Ascending aorta (tissue), 2 donors: ENCODE data around the gene ZIC4. TPM values are rescaled to one million over a fixed set of nuclear protein-coding genes. Genes with fewer than 3 reads are reported as not detected.

ENCODE experiments used
- DNase-seq, 2 donors: peaks; one replicate each; pipeline ENCODE4 v3.0.0-alpha.2; 2019; ENCODE audit warnings: low spot score in 2 of 2
- H3K27ac ChIP-seq, 2 donors: fragments of 200-600 bp; sonication (generic); one replicate each; pipeline ENCODE4 v1.5.1; 2016 to 2017; ENCODE audit warnings: mild to moderate bottlenecking in 1 of 2
- H3K27me3 ChIP-seq: fragments of 200-600 bp; sonication (generic); one replicate; pipeline ENCODE4 v1.5.1; 2017
- H3K36me3 ChIP-seq, 2 donors: fragments of 200-600 bp; sonication (generic); one replicate each; pipeline ENCODE4 v1.5.1; 2016
- H3K4me1 ChIP-seq, 2 donors: fragments of 200-600 bp; sonication (generic); one replicate each; pipeline ENCODE4 v1.5.1; 2016 to 2017; ENCODE audit warnings: mild to moderate bottlenecking in 1 of 2
- H3K4me3 ChIP-seq, 2 donors: fragments of 200-600 bp; sonication (generic); one replicate each; pipeline ENCODE4 v1.5.1; 2016 to 2017; ENCODE audit warnings: mild to moderate bottlenecking in 1 of 2
- H3K9me3 ChIP-seq, 2 donors: fragments of 200-600 bp; sonication (generic); one replicate each; pipeline ENCODE4 v1.5.1; 2016
- CTCF ChIP-seq, 3 experiments: fragments of 200-600 bp in 2 of 3; fragments of 450-650 bp in 1 of 3; sonication (generic) in 2 of 3; IDR thresholded peaks; one replicate each; pipeline ENCODE4 v1.5.1; 2016 to 2019; ENCODE audit warnings: antibody characterized with exemption in 3 of 3, mild to moderate bottlenecking in 1 of 3, moderate library complexity in 1 of 3
- intact Hi-C: fragments of 100-400 bp; cut with DNase I; formaldehyde crosslinking; loops from one replicate; pipeline ENCODE4 v1.15.1; 2023
- total RNA-seq: library from RNA; depleted of rRNA; stranded (reverse); fragments of >200 nt; gene quantifications from one replicate; pipeline ENCODE4 v1.1.0, GENCODE V29; 2016

The ZIC4 gene
- total RNA-seq, 1 donor from 2014 or later = not detected

- Histone ChIP-seq H3K27ac (no peak overlapping the region), H3K4me3 (peak overlapping the region; percentile 35 to 52), H3K27me3 (peaks cover 67% of the 10 kb centered on the region), H3K9me3 (peaks cover 0 to 4% of the 10 kb centered on the region in 2 donors), H3K4me1 (peaks cover 9% of the 10 kb centered on the region in 2 donors), H3K36me3 (no peaks in the 10 kb centered on the region)
- intact Hi-C loops = no loop called here
- no peak for DNase-seq
- no peak for TF ChIP-seq CTCF (IDR thresholded peaks at IDR 0.05)
Measured at GRCh38 chr3:147410116-147410525, 3.8 kb upstream of the ZIC4 start.

GRCh38 chr3:147409143-147410115, 3.1 kb upstream of the ZIC4 start, which contains the start of gene ZIC1:
Gene ZIC1 (plus strand): TSS chr3:147409365. CDS start chr3:147410113, 748 bp downstream.
- intact Hi-C loops = no loop called here
- Histone ChIP-seq H3K27ac (no peak within 1 kb of the TSS), H3K27me3 (peaks cover 62% of the 10 kb centered on the region), H3K4me3 (peak within 1 kb of the TSS; percentile 35 to 52), H3K9me3 (peaks cover 0 to 4% of the 10 kb centered on the region in 2 donors), H3K4me1 (peaks cover 9% of the 10 kb centered on the region in 2 donors), H3K36me3 (no peaks in the 10 kb centered on the region)
- no peak for DNase-seq
- no peak for TF ChIP-seq CTCF (IDR thresholded peaks at IDR 0.05)

GRCh38 chr3:147408188-147409100, 2.1 kb upstream of the ZIC4 start:
- TF ChIP-seq CTCF (IDR thresholded peaks at IDR 0.05) = no peak
- Histone ChIP-seq H3K27ac (no peak overlapping the region), H3K36me3 (no peaks in the 10 kb centered on the region), H3K9me3 (peaks cover 0 to 4% of the 10 kb centered on the region in 2 donors), H3K27me3 (peaks cover 59% of the 10 kb centered on the region), H3K4me3 (no peak overlapping the region), H3K4me1 (peaks cover 9% of the 10 kb centered on the region in 2 donors)
- intact Hi-C loops = no loop called here
- no peak for DNase-seq

- intact Hi-C loops = no loop called here
- peaks cover 0 to 4% of the 10 kb centered on the region in 2 donors for H3K9me3 ChIP-seq
- no peaks in the 10 kb centered on the region for H3K36me3 ChIP-seq
- H3K27me3 ChIP-seq = peaks cover 54% of the 10 kb centered on the region
- no peak for TF ChIP-seq CTCF (IDR thresholded peaks at IDR 0.05)
- H3K4me3 ChIP-seq = no peak overlapping the region
- H3K27ac ChIP-seq = no peak overlapping the region
- H3K4me1 ChIP-seq = peaks cover 9% of the 10 kb centered on the region in 2 donors
- DNase-seq = no peak
Measured at GRCh38 chr3:147407498-147408187, 1.3 kb upstream of the ZIC4 start.

GRCh38 chr3:147407114-147407497, 763 bp upstream of the ZIC4 start:
- no peak for TF ChIP-seq CTCF (IDR thresholded peaks at IDR 0.05)
- Histone ChIP-seq H3K9me3 (no peaks in the 10 kb centered on the region), H3K4me3 (no peak overlapping the region), H3K27me3 (peaks cover 50% of the 10 kb centered on the region), H3K4me1 (peaks cover 9% of the 10 kb centered on the region in 2 donors), H3K27ac (no peak overlapping the region), H3K36me3 (no peaks in the 10 kb centered on the region)
- intact Hi-C loops = no loop called here
- DNase-seq = no peak
